Loucy (cell line): ENCODE data around the gene GUCY1B1.

Experiments
- CTCF ChIP-seq: fragments of 200-600 bp; sonication (generic); conservative IDR thresholded peaks from 2 replicates; pipeline ENCODE4 v1.5.1; 2014; ENCODE audit warnings: mild to moderate bottlenecking, antibody characterized with exemption, low read length
- EZH2phosphoT487 ChIP-seq: fragments of 200-600 bp; IDR thresholded peaks from 2 replicates; pipeline ENCODE4 v1.6.1; 2018; ENCODE audit warnings: antibody characterized with exemption, mild to moderate bottlenecking, moderate library complexity, borderline replicate concordance

- TF ChIP-seq CTCF (no peak), EZH2phosphoT487 (no peak)
Measured at GRCh38 chr4:155799794-155800123, 40.9 kb downstream of the GUCY1B1 start.
